Vagina (tissue), 2 donors: ENCODE data around the gene SYNM. TPM values are rescaled to one million over a fixed set of nuclear protein-coding genes. Genes with fewer than 3 reads are reported as not detected.
A peak's percentile ranks its signal among the peaks of the same experiment; 100 is the strongest.

Experiments used
- DNase-seq, 2 donors: peaks; one replicate each; pipeline ENCODE4 v3.0.0-alpha.2; 2017; ENCODE audit errors: extremely low spot score in 2 of 2
- H3K27ac ChIP-seq: fragments of 200-600 bp; sonication (generic); one replicate; pipeline ENCODE4 v1.5.1; 2019
- H3K27me3 ChIP-seq: fragments of 200-600 bp; sonication (generic); one replicate; pipeline ENCODE4 v1.5.1; 2019
- H3K36me3 ChIP-seq, 2 donors: fragments of 200-600 bp; sonication (generic); one replicate each; pipeline ENCODE4 v1.5.1; 2017 to 2019
- H3K4me1 ChIP-seq: fragments of 200-600 bp; sonication (generic); one replicate; pipeline ENCODE4 v1.5.1; 2019
- H3K4me3 ChIP-seq, 2 donors: fragments of 200-600 bp; sonication (generic); 1 replicate in 1 of 2; 2 replicates in 1 of 2; pipeline ENCODE4 v1.5.1; 2016 to 2019
- H3K9me3 ChIP-seq: fragments of 200-600 bp; sonication (generic); one replicate; pipeline ENCODE4 v1.5.1; 2019
- CTCF ChIP-seq, 3 experiments: fragments of 450-650 bp in 2 of 3; fragments of 200-600 bp in 1 of 3; sonication (generic) in 1 of 3; IDR thresholded peaks; one replicate each; pipeline ENCODE4 v1.5.1; 2017 to 2019; ENCODE audit warnings: antibody characterized with exemption in 3 of 3, mild to moderate bottlenecking in 2 of 3, moderate library complexity in 2 of 3
- POLR2A ChIP-seq, 2 donors: fragments of 450-650 bp; IDR thresholded peaks; one replicate each; pipeline ENCODE4 v1.6.1; 2017; ENCODE audit warnings: antibody characterized with exemption in 2 of 2, mild to moderate bottlenecking in 2 of 2, moderate library complexity in 2 of 2
- POLR2AphosphoS5 ChIP-seq, 2 donors: sonication (generic); formaldehyde crosslinking; IDR thresholded peaks; one replicate each; pipeline ENCODE4 v1.9.0; 2017; ENCODE audit warnings: antibody characterized with exemption in 2 of 2, mild to moderate bottlenecking in 2 of 2, low read depth in 1 of 2; ENCODE audit not compliant: insufficient read depth in 1 of 2
- intact Hi-C: fragments of 100-400 bp; cut with DNase I; formaldehyde crosslinking; loops from one replicate; pipeline ENCODE4 v1.15.1; 2023
- total RNA-seq: library from RNA; depleted of rRNA; stranded (reverse); fragments of >200 nt; gene quantifications from one replicate; pipeline ENCODE4 v1.2.3, GENCODE V29; 2016

The SYNM gene
- total RNA-seq, 1 donor from 2014 or later = 62.6 TPM

GRCh38 chr15:99076109-99076508 is 28.8 kb upstream of the SYNM start:
- Histone ChIP-seq H3K4me1 (no peaks in the 10 kb centered on the region), H3K27me3 (no peaks in the 10 kb centered on the region), H3K9me3 (no peaks in the 10 kb centered on the region), H3K27ac (no peak overlapping the region), H3K36me3 (no peaks in the 10 kb centered on the region), H3K4me3 (peak overlapping the region in 1 of 2 donors; percentile 33)
- DNase-seq = no peak
- intact Hi-C loops = loop anchor here (5.0 to 10.0 kb wide), 2 partner anchors 561 to 634 kb away; no protein-coding TSS in a partner anchor
- no peak for TF ChIP-seq POLR2A (IDR thresholded peaks at IDR 0.05)
- TF ChIP-seq CTCF (IDR thresholded peaks at IDR 0.05) = no peak
- no peak for TF ChIP-seq POLR2AphosphoS5 (IDR thresholded peaks at IDR 0.05; ENCODE audit: insufficient read depth in 1 of 2, low read depth in 1 of 2)

GRCh38 chr15:99076555-99077308 is 28.1 kb upstream of the SYNM start:
- Histone ChIP-seq H3K27ac (peak overlapping the region; percentile 72), H3K4me1 (no peaks in the 10 kb centered on the region), H3K36me3 (no peaks in the 10 kb centered on the region), H3K4me3 (peak overlapping the region; percentile 33 to 42), H3K9me3 (no peaks in the 10 kb centered on the region), H3K27me3 (no peaks in the 10 kb centered on the region)
- TF ChIP-seq POLR2A (IDR thresholded peaks at IDR 0.05) (no peak), POLR2AphosphoS5 (IDR thresholded peaks at IDR 0.05; ENCODE audit: insufficient read depth in 1 of 2, low read depth in 1 of 2) (peak in 1 of 2 donors; percentile 39), CTCF (IDR thresholded peaks at IDR 0.05) (peak; percentile 65 to 89 (median 88))
- DNase-seq = no peak
- intact Hi-C loops = loop anchor here (5.0 to 10.0 kb wide), 2 partner anchors 562 to 634 kb away; no protein-coding TSS in a partner anchor

- Histone ChIP-seq H3K4me3 (no peak overlapping the region), H3K4me1 (no peaks in the 10 kb centered on the region), H3K27me3 (no peaks in the 10 kb centered on the region), H3K36me3 (no peaks in the 10 kb centered on the region), H3K27ac (no peak overlapping the region), H3K9me3 (no peaks in the 10 kb centered on the region)
- intact Hi-C loops = loop anchor here (10.0 kb wide), 1 partner anchor 438 kb away; the partner anchor contains the start of gene IGF1R
- TF ChIP-seq CTCF (IDR thresholded peaks at IDR 0.05) (no peak), POLR2AphosphoS5 (IDR thresholded peaks at IDR 0.05; ENCODE audit: insufficient read depth in 1 of 2, low read depth in 1 of 2) (no peak), POLR2A (IDR thresholded peaks at IDR 0.05) (no peak)
- no peak for DNase-seq
Observed at GRCh38 chr15:99082798-99083197, 22.1 kb upstream of the SYNM start.

GRCh38 chr15:99084965-99085364 is 19.9 kb upstream of the SYNM start:
- no peaks in the 10 kb centered on the region for H3K4me1 ChIP-seq
- H3K4me3 ChIP-seq = no peak overlapping the region
- H3K27me3 ChIP-seq = no peaks in the 10 kb centered on the region
- no peak for TF ChIP-seq POLR2AphosphoS5 (IDR thresholded peaks at IDR 0.05; ENCODE audit: insufficient read depth in 1 of 2, low read depth in 1 of 2)
- no peak for TF ChIP-seq CTCF (IDR thresholded peaks at IDR 0.05)
- TF ChIP-seq POLR2A (IDR thresholded peaks at IDR 0.05) = no peak
- intact Hi-C loops = loop anchor here (10.0 kb wide), 1 partner anchor 440 kb away; the partner anchor contains the start of gene IGF1R
- H3K9me3 ChIP-seq = no peaks in the 10 kb centered on the region
- H3K27ac ChIP-seq = no peak overlapping the region
- no peak for DNase-seq
- H3K36me3 ChIP-seq = no peaks in the 10 kb centered on the region
